Effector memory CD4-positive, alpha-beta T cell (primary cell): ENCODE results near the gene CEP250.

Source experiments
- DNase-seq, 3 donors: peaks; one replicate each; pipeline ENCODE4 v3.0.0-alpha.2; 2020
- H3K27ac ChIP-seq: 2 replicates; pipeline ENCODE4 v1.7.0; 2013; ENCODE audit warnings: mild to moderate bottlenecking, low read length, moderate library complexity; ENCODE audit not compliant: insufficient read depth, poor library complexity, severe bottlenecking
- H3K27me3 ChIP-seq: replicated peaks from 2 replicates; pipeline ENCODE4 v1.7.0; 2013; ENCODE audit warnings: mild to moderate bottlenecking, low read length; ENCODE audit not compliant: insufficient read depth, control insufficient read depth, poor library complexity, severe bottlenecking
- H3K36me3 ChIP-seq: 2 replicates; pipeline ENCODE4 v1.7.0; 2013; ENCODE audit warnings: mild to moderate bottlenecking, low read length, moderate library complexity; ENCODE audit not compliant: control insufficient read depth, insufficient read depth
- H3K4me1 ChIP-seq: 2 replicates; pipeline ENCODE4 v1.7.0; 2013; ENCODE audit warnings: low read length, mild to moderate bottlenecking; ENCODE audit not compliant: control insufficient read depth, insufficient read depth, poor library complexity, severe bottlenecking
- H3K4me3 ChIP-seq: 2 replicates; pipeline ENCODE4 v1.7.0; 2013; ENCODE audit warnings: low read length, low read depth, mild to moderate bottlenecking; ENCODE audit not compliant: insufficient read depth, poor library complexity, severe bottlenecking
- H3K9me3 ChIP-seq: 2 replicates; pipeline ENCODE4 v1.7.0; 2013; ENCODE audit warnings: mild to moderate bottlenecking, low read length, moderate library complexity; ENCODE audit not compliant: control insufficient read depth

The CEP250 gene

DNA sequence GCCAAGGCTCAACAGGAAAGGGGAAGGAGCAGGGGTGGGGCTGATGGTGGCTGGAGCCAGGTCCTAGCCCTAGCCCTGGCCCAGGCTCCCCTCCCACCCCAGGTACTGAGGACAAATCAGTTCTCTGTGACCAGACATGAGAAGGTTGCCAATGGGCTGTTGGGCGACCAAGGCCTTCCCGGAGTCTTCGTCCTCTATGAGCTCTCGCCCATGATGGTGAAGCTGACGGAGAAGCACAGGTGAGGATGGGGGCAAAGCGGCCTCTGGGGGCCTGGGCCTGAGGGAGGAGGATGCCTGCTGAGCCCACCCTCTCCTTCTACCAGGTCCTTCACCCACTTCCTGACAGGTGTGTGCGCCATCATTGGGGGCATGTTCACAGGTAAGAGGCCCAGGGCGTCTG is 101.5 kb downstream of the CEP250 start:
- no peak for DNase-seq
- Histone ChIP-seq H3K36me3 (peaks cover 27% of the 10 kb centered on the region), H3K27me3 (no peaks in the 10 kb centered on the region), H3K4me1 (no peaks in the 10 kb centered on the region), H3K9me3 (no peaks in the 10 kb centered on the region), H3K4me3 (no peak overlapping the region), H3K27ac (no peak overlapping the region)

DNA sequence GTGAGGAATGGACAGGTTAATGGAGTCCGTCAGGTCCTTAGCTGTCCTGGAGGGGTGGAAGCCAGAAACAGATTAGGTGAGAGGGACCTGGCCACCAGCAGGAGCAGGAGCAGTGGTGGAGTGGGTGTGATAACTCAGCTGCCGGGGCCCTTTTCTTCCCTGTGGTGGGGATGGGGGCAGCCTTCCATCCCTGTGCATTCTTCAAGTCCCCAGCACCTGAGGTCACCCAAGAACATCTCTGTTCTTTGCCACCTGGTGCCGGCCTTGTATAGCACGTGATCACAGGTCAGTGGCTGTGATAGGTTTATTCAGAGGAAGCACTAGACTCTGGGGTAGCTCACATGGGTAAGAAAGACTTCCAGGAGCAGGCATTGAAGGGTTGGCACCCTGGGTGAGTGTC is 103.1 kb downstream of the CEP250 start:
- DNase-seq, result no peak
- no peaks in the 10 kb centered on the region for H3K4me1 ChIP-seq
- H3K27me3 ChIP-seq, result no peaks in the 10 kb centered on the region
- no peak overlapping the region for H3K4me3 ChIP-seq
- H3K27ac ChIP-seq, result no peak overlapping the region
- peaks cover 27% of the 10 kb centered on the region for H3K36me3 ChIP-seq
- H3K9me3 ChIP-seq, result no peaks in the 10 kb centered on the region

DNA sequence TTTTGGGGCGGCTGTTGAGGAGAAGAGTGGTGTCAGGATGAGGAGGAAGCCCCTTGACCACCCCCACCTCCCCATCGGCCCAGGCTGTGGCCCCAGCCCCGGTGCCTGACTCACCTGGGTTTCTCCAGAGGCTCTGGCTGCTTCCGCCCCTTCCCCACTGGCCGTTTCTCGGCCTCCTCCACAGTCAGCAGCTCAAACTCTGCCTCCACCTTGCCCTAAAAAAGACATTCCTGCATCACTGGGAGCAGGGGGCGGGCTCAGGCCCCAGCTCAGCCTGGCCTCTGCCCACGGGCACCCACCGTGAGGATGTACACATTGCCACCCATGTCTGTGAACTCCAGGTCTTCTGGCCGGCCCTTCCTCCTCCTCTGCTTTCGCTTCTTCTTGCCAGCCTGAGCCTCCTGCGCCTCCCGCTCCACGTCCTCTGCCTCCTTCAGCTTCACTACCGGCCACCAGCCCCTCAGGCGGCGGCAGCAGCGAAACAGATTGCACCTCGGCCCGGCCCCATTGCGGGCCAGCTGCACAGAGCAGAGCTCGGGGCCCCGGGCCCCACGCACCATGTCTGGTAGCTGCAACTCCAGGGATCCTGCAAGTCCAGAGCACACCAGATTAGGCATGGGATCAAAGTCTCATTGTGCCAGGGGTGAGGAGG is 103.8 kb downstream of the CEP250 start:
- peaks cover 22% of the 10 kb centered on the region for H3K36me3 ChIP-seq
- H3K4me1 ChIP-seq, result no peaks in the 10 kb centered on the region
- no peak for DNase-seq
- no peaks in the 10 kb centered on the region for H3K27me3 ChIP-seq
- H3K9me3 ChIP-seq, result no peaks in the 10 kb centered on the region
- H3K4me3 ChIP-seq, result no peak overlapping the region
- no peak overlapping the region for H3K27ac ChIP-seq

DNA sequence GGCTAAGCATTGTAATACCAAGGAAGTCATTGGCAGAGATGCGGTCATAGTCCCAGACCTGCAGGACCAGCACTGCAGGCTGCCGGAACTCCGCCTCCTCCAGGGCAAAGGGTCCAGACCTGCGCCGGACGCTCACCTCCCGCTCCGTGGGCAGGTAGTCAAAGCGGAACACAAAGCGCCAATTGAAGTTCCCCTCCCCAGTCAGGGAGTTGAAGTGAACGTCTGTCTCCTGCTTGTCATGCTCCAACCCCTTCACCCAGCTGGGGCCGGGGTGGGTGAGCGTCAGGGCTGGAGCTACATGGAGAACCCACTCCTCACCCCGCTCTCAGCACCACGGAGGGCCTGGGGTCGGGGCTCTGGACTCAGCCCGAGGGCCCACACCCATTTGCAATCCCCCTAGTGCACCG is 104.7 kb downstream of the CEP250 start:
- H3K36me3 ChIP-seq, result peaks cover 13% of the 10 kb centered on the region
- no peak overlapping the region for H3K4me3 ChIP-seq
- H3K4me1 ChIP-seq, result no peaks in the 10 kb centered on the region
- H3K9me3 ChIP-seq, result no peaks in the 10 kb centered on the region
- DNase-seq, result no peak
- no peak overlapping the region for H3K27ac ChIP-seq
- H3K27me3 ChIP-seq, result no peaks in the 10 kb centered on the region

DNA sequence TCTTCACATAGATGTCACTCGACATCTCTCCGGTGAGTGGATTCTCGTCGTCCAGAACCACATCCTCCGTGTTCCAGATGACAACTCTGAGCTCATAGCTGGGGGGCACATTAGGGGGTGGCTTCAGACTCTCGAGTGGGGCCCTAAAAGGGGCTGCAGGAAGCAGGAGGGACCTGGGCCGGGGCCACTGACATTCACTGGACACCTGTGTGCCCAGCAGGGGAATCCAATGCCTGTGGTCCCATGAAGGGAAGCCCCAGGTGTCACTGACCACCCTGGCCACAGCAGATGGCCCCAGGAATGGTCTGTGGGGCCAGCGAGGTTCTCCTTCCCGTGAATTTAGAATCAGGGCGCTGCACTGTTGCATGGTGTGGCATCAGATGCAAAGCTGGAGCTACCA is 105.1 kb downstream of the CEP250 start:
- Histone ChIP-seq H3K4me1 (no peaks in the 10 kb centered on the region), H3K27ac (no peak overlapping the region), H3K9me3 (no peaks in the 10 kb centered on the region), H3K27me3 (no peaks in the 10 kb centered on the region), H3K36me3 (peaks cover 10% of the 10 kb centered on the region), H3K4me3 (no peak overlapping the region)
- no peak for DNase-seq

DNA sequence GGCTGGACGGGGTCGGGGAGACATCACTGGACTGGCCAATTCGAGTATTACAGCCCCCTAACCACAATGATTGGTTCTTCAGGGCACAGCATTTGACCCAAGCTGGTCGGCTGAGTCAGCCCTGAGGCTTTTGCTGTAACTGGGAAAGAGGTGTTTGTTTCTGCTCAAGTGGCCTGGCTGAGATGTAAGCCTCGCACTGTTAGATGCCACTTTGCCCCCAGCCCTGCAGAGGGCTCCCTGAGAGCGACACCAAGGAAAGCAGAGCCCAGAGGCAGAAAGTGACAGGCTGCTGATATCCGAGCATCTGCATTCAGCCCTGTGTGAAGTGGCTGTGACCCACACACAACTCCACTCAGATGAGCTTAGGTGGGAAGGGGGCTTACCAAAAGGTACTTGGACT is 105.9 kb downstream of the CEP250 start:
- H3K4me1 ChIP-seq, result no peaks in the 10 kb centered on the region
- no peaks in the 10 kb centered on the region for H3K27me3 ChIP-seq
- no peak overlapping the region for H3K4me3 ChIP-seq
- H3K36me3 ChIP-seq, result peaks cover 10% of the 10 kb centered on the region
- DNase-seq, result no peak
- H3K9me3 ChIP-seq, result no peaks in the 10 kb centered on the region
- H3K27ac ChIP-seq, result no peak overlapping the region

DNA sequence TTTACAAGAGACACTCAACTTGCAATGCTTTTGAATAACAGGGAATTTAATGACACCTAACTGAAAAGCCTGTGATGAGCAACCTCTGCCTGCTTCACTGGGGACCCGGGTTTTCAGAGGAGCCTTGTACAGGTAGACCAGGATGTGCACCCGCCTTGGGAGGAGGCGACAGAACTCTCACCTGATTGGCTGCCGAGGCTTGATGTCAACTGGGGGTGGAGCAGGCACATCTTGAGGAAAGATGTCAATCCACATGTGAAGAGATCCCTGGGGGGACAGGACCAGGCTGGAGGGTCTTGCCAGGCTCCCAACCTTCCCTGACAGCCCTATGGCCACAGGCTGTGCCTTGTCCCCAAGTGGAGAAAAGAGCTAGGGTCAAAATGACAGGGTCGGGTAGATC is 106.3 kb downstream of the CEP250 start:
- Histone ChIP-seq H3K27ac (no peak overlapping the region), H3K4me3 (no peak overlapping the region), H3K27me3 (no peaks in the 10 kb centered on the region), H3K4me1 (no peaks in the 10 kb centered on the region), H3K36me3 (peaks cover 7% of the 10 kb centered on the region), H3K9me3 (no peaks in the 10 kb centered on the region)
- DNase-seq, result no peak

DNA sequence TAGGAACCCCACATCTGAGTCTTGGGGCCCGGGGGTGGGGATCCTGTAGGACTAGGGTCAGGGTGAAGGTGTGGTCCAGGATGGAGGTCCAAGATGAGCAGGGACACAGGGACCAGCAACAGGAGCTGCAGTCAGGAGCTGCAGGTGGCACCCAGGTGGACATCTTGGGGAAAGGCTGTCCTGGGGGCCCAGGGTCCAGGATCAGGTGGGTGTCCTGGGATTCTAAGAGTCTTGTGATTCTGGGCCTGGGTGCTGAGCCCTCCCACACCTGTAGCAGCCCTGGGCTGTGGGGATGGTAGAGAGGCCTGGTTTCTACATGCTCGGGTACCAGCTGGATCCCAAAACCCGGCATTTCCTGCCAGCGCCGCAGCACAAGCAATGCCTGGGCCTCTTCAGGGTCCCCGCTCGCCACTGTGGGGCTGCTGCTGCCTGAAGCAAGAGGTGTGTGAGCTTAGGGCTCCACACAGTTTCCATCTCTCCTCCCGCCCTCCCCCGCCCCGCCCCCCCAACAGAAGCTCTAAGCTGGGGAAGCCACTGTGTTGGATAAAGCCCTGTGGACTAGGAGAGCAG is 107.2 kb downstream of the CEP250 start:
- H3K4me3 ChIP-seq, result no peak overlapping the region
- no peaks in the 10 kb centered on the region for H3K27me3 ChIP-seq
- H3K9me3 ChIP-seq, result no peaks in the 10 kb centered on the region
- no peak overlapping the region for H3K27ac ChIP-seq
- no peaks in the 10 kb centered on the region for H3K36me3 ChIP-seq
- no peaks in the 10 kb centered on the region for H3K4me1 ChIP-seq
- DNase-seq, result no peak

DNA sequence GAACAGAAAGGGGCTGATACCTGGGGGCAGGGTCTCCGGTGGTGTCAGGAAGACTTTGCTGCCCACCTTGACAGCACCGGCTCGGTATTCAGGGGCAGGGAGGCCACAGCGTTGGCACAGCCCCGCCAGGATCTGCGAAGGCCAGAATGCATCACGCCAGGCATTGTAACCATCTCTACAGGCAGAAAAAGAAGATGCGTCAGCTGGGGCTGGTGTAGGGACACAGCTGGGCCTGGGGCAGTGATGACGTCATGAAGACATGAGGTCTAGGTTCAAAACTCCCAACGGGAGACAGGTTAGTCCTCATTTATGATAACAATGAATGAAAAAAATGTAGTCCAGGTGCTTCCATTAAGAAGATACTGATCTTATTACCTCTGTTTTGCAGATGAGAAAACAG is 108.4 kb downstream of the CEP250 start:
- Histone ChIP-seq H3K4me3 (no peak overlapping the region), H3K36me3 (no peaks in the 10 kb centered on the region), H3K4me1 (no peaks in the 10 kb centered on the region), H3K27me3 (no peaks in the 10 kb centered on the region), H3K9me3 (no peaks in the 10 kb centered on the region), H3K27ac (no peak overlapping the region)
- DNase-seq, result no peak

DNA sequence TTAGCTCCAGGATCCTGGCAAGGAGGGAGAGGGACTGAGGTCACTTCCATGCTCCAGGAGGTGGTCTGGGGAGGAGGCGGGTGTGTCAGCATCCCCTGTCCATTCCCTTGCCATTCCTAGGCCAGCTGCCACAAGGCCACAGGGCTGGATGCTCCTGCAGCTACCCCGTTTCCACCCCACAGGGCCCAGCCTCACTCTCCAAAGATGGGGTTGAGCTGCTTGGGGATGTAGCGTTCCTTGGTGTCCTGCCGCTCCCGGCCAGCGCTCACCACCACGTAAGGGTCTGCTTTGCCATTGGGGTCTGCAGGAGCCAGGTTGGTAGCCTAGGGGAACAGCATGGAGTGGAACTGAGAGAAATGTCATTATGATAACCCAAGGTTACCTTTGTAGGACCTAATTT is 109.5 kb downstream of the CEP250 start:
- no peak overlapping the region for H3K4me3 ChIP-seq
- H3K4me1 ChIP-seq, result no peaks in the 10 kb centered on the region
- H3K27me3 ChIP-seq, result no peaks in the 10 kb centered on the region
- DNase-seq, result no peak
- H3K27ac ChIP-seq, result no peak overlapping the region
- no peaks in the 10 kb centered on the region for H3K36me3 ChIP-seq
- no peaks in the 10 kb centered on the region for H3K9me3 ChIP-seq
